K562 (cell line): ENCODE data around the gene SPDYA. TPM values are rescaled to one million over a fixed set of nuclear protein-coding genes. Genes with fewer than 3 reads are reported as not detected.

Experiments
- ATAC-seq: fragments of 200-7000 bp; cut with Tn5 transposase; 3 replicates; pipeline ENCODE4 v1.9.1; 2020; ENCODE audit warnings: moderate library complexity
- BruUV-seq: library from RNA; stranded (reverse); fragments of 400-500 nt; replicated peaks from 2 replicates; lab custom pipeline; 2021; lab: Mats Ljungman, UMichigan
- CTCF ChIA-PET: fragments of 300-600 bp; formaldehyde crosslinking; extraction: SDS; loops from one replicate; lab custom pipeline; 2021; ENCODE audit warnings: low intra/inter-chr PET ratio; lab: Yijun Ruan, JAX
- POLR2A ChIA-PET: fragments of 300-600, 350-650 bp; sonication (Branson Sonifier 250); formaldehyde crosslinking; extraction: SDS; loops from one replicate; lab custom pipeline; 2021; ENCODE audit warnings: antibody characterized with exemption, inconsistent platforms; lab: Yijun Ruan, JAX
- DNase-seq, 4 experiments: peaks; one replicate each; pipeline versions ENCODE4 v3.0.0 to v3.0.0-alpha.2; 2011 to 2018; ENCODE audit warnings: low spot score in 3 of 4, mixed read lengths in 3 of 4; ENCODE audit errors: extremely low read depth in 1 of 4
- FAIRE-seq: peaks from 2 replicates; lab custom pipeline; 2011; peaks lifted over from hg19 to GRCh38; lab: Jason Lieb, UNC
- H2AFZ ChIP-seq: 2 replicates; pipeline ENCODE4 v1.6.0; 2011; ENCODE audit warnings: low read depth, low read length, control low read depth, inconsistent platforms
- H3K27ac ChIP-seq: fragments of 200-600 bp; 3 replicates; pipeline ENCODE4 v1.8.0; 2011; ENCODE audit warnings: low read depth, mild to moderate bottlenecking, control low read depth, inconsistent platforms, low read length, moderate library complexity, mixed read lengths; ENCODE audit errors: extremely low read depth
- H3K27me3 ChIP-seq, 2 experiments: fragments of 300-600 bp in 1 of 2; 2 replicates in 1 of 2; 3 replicates in 1 of 2; pipeline versions ENCODE4 v1.6.0 to v1.8.0; 2011; ENCODE audit warnings: inconsistent platforms in 2 of 2, low read length in 2 of 2, mild to moderate bottlenecking in 1 of 2, mixed read lengths in 1 of 2, moderate library complexity in 1 of 2; ENCODE audit not compliant: control insufficient read depth in 2 of 2, insufficient read depth in 2 of 2
- H3K36me3 ChIP-seq: fragments of 300-600 bp; 3 replicates; pipeline ENCODE4 v1.8.0; 2011; ENCODE audit warnings: mild to moderate bottlenecking, low read length, inconsistent platforms; ENCODE audit not compliant: control insufficient read depth, insufficient read depth
- H3K4me1 ChIP-seq, 2 experiments: fragments of 200-600 bp in 1 of 2; replicated peaks in 1 of 2; 2 replicates in 1 of 2; 3 replicates in 1 of 2; pipeline versions ENCODE4 v1.5.1 to v1.8.0; 2011; ENCODE audit warnings: inconsistent platforms in 2 of 2, low read length in 2 of 2, mild to moderate bottlenecking in 1 of 2, mixed read lengths in 1 of 2, moderate library complexity in 1 of 2; ENCODE audit not compliant: control insufficient read depth in 2 of 2, insufficient read depth in 2 of 2
- H3K4me2 ChIP-seq: 2 replicates; pipeline ENCODE4 v1.6.1; 2011; ENCODE audit warnings: low read length, control low read depth, inconsistent platforms, mixed read lengths; ENCODE audit not compliant: insufficient read depth
- H3K4me3 ChIP-seq: fragments of 200-600 bp; sonication (generic), shearing (Covaris generic); 2 replicates; pipeline ENCODE4 v1.5.1; 2016; ENCODE audit warnings: control low read depth, inconsistent platforms
- H3K79me2 ChIP-seq: fragments of 200-600 bp; 3 replicates; pipeline ENCODE4 v1.8.0; 2011; ENCODE audit warnings: low read length, inconsistent platforms; ENCODE audit not compliant: control insufficient read depth, insufficient read depth
- H3K9ac ChIP-seq, 2 experiments: 2 replicates each; pipeline versions ENCODE4 v1.6.0 to v1.6.1; 2011; ENCODE audit warnings: low read depth in 2 of 2, low read length in 2 of 2, control low read depth in 1 of 2, inconsistent platforms in 1 of 2, mild to moderate bottlenecking in 1 of 2, mixed read lengths in 1 of 2; ENCODE audit not compliant: insufficient read depth in 1 of 2
- H3K9me1 ChIP-seq: one replicate; pipeline ENCODE4 v1.6.0; 2011; ENCODE audit warnings: inconsistent platforms, mild to moderate bottlenecking, low read length, moderate library complexity; ENCODE audit not compliant: control insufficient read depth, insufficient read depth
- H3K9me3 ChIP-seq: replicated peaks from 2 replicates; pipeline ENCODE4 v1.5.1; 2011; ENCODE audit warnings: low read depth, low read length, inconsistent platforms; ENCODE audit not compliant: control insufficient read depth, insufficient read depth
- H4K20me1 ChIP-seq: replicated peaks from 2 replicates; pipeline ENCODE4 v1.6.1; 2011; ENCODE audit warnings: low read length, inconsistent platforms, mixed read lengths; ENCODE audit not compliant: control insufficient read depth, insufficient read depth
- ADNP ChIP-seq: fragments of 200-800 bp; sonication (Bioruptor generic); IDR thresholded peaks from 2 replicates; pipeline ENCODE4 v1.6.1; 2016; ENCODE audit warnings: missing genetic modification characterization, missing compliant biosample characterization
- BDP1 ChIP-seq: IDR thresholded peaks from 3 replicates; pipeline ENCODE4 v1.6.1; 2011; ENCODE audit not compliant: insufficient read length, insufficient read depth
- CBX8 ChIP-seq: fragments of 200-600 bp; sonication (generic); IDR thresholded peaks from 2 replicates; pipeline ENCODE4 v1.6.1; 2012; ENCODE audit warnings: borderline replicate concordance, mixed run types, low read depth, mild to moderate bottlenecking, moderate library complexity, mixed read lengths, low read length, control low read depth, inconsistent platforms; ENCODE audit not compliant: poor library complexity, severe bottlenecking; ENCODE audit errors: extremely low read depth
- CEBPB ChIP-seq: fragments of 450-650 bp; IDR thresholded peaks from 2 replicates; pipeline ENCODE4 v1.6.1; 2016; ENCODE audit warnings: missing genetic modification characterization, missing compliant biosample characterization
- HCFC1 ChIP-seq: IDR thresholded peaks from 2 replicates; pipeline ENCODE4 v1.6.1; 2012; ENCODE audit warnings: low read depth, low read length, improper control_type of control experiment
- HDAC1 ChIP-seq, 2 experiments: fragments of 450-650 bp; IDR thresholded peaks; 2 replicates each; pipeline ENCODE4 v1.6.1; 2016 to 2017; ENCODE audit warnings: inconsistent platforms in 1 of 2, mild to moderate bottlenecking in 1 of 2, moderate library complexity in 1 of 2
- RBM15 ChIP-seq: fragments of 200-400 bp; formaldehyde crosslinking; IDR thresholded peaks from 2 replicates; pipeline ENCODE4 v1.6.1; 2018; ENCODE audit warnings: mild to moderate bottlenecking, low read length, moderate library complexity; ENCODE audit not compliant: insufficient read depth
- SIRT6 ChIP-seq: IDR thresholded peaks from one replicate; pipeline ENCODE4 v1.6.1; 2012; ENCODE audit warnings: low read depth, mild to moderate bottlenecking, control low read depth, inconsistent platforms, low read length, moderate library complexity
- TCF3 ChIP-seq: sonication (generic); formaldehyde crosslinking; IDR thresholded peaks from 2 replicates; pipeline ENCODE4 v1.4.0; 2020; ENCODE audit warnings: mild to moderate bottlenecking, missing genetic modification reagents
- ZNF354B ChIP-seq: fragments of 250-450 bp; sonication (Bioruptor Pico); IDR thresholded peaks from 2 replicates; pipeline ENCODE4 v1.4.0; 2020
- ZNF589 ChIP-seq: fragments of 200-800 bp; sonication (Bioruptor generic); IDR thresholded peaks from 2 replicates; pipeline ENCODE4 v1.6.1; 2016; ENCODE audit warnings: low read depth, missing genetic modification characterization, missing compliant biosample characterization
- WGBS: fragments of 100-300 bp; shearing (Covaris generic); methylation state at CpG from one replicate; pipeline ENCODE4 v1.1.6; 2016; ENCODE audit warnings: low coverage, mixed read lengths; ENCODE audit not compliant: insufficient coverage; ENCODE audit errors: missing lambda C conversion rate; 5-methylcytosine and 5-hydroxymethylcytosine counted together
- in situ Hi-C: fragments of 300-500 bp; cut with MboI; formaldehyde crosslinking; loops from 4 replicates; pipeline ENCODE4 v1.15.0; 2018; ENCODE audit warnings: inconsistent platforms, mixed read lengths
- intact Hi-C: fragments of 100-400 bp; cut with micrococcal nuclease; formaldehyde crosslinking; loops from 2 replicates; pipeline ENCODE4 v1.14.2; 2022
- polyA plus RNA-seq, 8 experiments: library from polyadenylated mRNA; depleted of rRNA in 4 of 8; stranded (reverse) in 5 of 8; unstranded in 3 of 8; fragments of >200 nt; fragmentation: Nextera tagmentation in 2 of 8; fragmentation: Illumina TruSeq in 1 of 8; extraction: Ambion mirVana in 2 of 8; extraction: Trizol in 1 of 8; gene quantifications; 2 replicates each; pipeline versions ENCODE4 v1.2.1 to v1.2.3, GENCODE V29; 2011 to 2014; ENCODE audit warnings: inconsistent platforms in 1 of 8, missing spikeins in 1 of 8
- total RNA-seq, 7 experiments: library from RNA; depleted of rRNA in 6 of 7; stranded (reverse); fragments of >200 nt in 6 of 7; fragmentation: Illumina TruSeq in 2 of 7; extraction: Trizol in 2 of 7; gene quantifications; 2 replicates each; pipeline versions ENCODE4 v1.2.1 to v1.2.3, GENCODE V29; 2011 to 2021; ENCODE audit warnings: low replicate concordance in 1 of 7
- TF ChIP-seq, protein P1 (sequence below): fragments of 450-650 bp; IDR thresholded peaks from 2 replicates; pipeline ENCODE4 v1.6.1; 2016; ENCODE audit warnings: low read depth

The SPDYA gene
- total and polyA plus RNA-seq, 9 of the 15 experiments (the other 6 are each of a cell fraction or from before 2014, with no cell fraction given): 0.05 to 1.6 (median 0.30) TPM; not detected in 1

DNA sequence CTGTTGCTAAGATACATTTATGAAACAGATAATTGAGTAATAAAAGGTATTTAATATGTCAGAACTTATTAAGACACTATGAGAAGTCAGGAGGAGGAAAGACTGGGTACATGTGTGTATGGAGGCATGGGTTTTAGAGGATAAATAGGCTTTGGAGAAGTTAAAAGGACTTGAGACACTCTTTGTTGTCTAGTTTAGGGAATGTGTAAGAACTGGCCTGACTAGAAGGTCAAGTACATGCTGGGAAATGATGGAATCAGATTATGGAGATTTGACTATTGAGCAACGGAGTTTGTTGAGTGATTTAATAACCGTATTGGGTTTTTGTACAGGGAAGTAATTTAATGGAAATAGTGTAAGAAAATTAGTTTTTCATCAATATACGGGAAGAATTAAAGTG lies 28.2 kb upstream of the SPDYA start:
- Histone ChIP-seq H3K4me2 (no peak overlapping the region), H3K4me1 (no peaks in the 10 kb centered on the region), H3K27ac (no peak overlapping the region), H3K36me3 (peaks cover 78% of the 10 kb centered on the region), H3K9ac (no peak overlapping the region), H4K20me1 (no peaks in the 10 kb centered on the region), H3K27me3 (no peaks in the 10 kb centered on the region), H3K79me2 (no peaks in the 10 kb centered on the region; the same call in 2 of the 3 replicates), H3K4me3 (no peak overlapping the region), H2AFZ (no peak overlapping the region), H3K9me1 (no peaks in the 10 kb centered on the region), H3K9me3 (no peaks in the 10 kb centered on the region)
- POLR2A ChIA-PET: no interaction called here
- CTCF ChIA-PET: no interaction called here
- BruUV-seq: no TSS peak
- no peak for FAIRE-seq
- TF ChIP-seq SIRT6 (no peak), TCF3 (CRISPR knock-in tag) (no peak), HDAC1 (IDR thresholded peaks at IDR 0.05) (no peak), ZNF589 (CRISPR knock-in tag) (no peak), BDP1 (no peak), CBX8 (no peak), RBM15 (no peak), ZNF354B (CRISPR knock-in tag) (no peak), CEBPB (tag) (no peak), HCFC1 (no peak), ADNP (tag) (no peak)
- TF ChIP-seq, protein P1, sequence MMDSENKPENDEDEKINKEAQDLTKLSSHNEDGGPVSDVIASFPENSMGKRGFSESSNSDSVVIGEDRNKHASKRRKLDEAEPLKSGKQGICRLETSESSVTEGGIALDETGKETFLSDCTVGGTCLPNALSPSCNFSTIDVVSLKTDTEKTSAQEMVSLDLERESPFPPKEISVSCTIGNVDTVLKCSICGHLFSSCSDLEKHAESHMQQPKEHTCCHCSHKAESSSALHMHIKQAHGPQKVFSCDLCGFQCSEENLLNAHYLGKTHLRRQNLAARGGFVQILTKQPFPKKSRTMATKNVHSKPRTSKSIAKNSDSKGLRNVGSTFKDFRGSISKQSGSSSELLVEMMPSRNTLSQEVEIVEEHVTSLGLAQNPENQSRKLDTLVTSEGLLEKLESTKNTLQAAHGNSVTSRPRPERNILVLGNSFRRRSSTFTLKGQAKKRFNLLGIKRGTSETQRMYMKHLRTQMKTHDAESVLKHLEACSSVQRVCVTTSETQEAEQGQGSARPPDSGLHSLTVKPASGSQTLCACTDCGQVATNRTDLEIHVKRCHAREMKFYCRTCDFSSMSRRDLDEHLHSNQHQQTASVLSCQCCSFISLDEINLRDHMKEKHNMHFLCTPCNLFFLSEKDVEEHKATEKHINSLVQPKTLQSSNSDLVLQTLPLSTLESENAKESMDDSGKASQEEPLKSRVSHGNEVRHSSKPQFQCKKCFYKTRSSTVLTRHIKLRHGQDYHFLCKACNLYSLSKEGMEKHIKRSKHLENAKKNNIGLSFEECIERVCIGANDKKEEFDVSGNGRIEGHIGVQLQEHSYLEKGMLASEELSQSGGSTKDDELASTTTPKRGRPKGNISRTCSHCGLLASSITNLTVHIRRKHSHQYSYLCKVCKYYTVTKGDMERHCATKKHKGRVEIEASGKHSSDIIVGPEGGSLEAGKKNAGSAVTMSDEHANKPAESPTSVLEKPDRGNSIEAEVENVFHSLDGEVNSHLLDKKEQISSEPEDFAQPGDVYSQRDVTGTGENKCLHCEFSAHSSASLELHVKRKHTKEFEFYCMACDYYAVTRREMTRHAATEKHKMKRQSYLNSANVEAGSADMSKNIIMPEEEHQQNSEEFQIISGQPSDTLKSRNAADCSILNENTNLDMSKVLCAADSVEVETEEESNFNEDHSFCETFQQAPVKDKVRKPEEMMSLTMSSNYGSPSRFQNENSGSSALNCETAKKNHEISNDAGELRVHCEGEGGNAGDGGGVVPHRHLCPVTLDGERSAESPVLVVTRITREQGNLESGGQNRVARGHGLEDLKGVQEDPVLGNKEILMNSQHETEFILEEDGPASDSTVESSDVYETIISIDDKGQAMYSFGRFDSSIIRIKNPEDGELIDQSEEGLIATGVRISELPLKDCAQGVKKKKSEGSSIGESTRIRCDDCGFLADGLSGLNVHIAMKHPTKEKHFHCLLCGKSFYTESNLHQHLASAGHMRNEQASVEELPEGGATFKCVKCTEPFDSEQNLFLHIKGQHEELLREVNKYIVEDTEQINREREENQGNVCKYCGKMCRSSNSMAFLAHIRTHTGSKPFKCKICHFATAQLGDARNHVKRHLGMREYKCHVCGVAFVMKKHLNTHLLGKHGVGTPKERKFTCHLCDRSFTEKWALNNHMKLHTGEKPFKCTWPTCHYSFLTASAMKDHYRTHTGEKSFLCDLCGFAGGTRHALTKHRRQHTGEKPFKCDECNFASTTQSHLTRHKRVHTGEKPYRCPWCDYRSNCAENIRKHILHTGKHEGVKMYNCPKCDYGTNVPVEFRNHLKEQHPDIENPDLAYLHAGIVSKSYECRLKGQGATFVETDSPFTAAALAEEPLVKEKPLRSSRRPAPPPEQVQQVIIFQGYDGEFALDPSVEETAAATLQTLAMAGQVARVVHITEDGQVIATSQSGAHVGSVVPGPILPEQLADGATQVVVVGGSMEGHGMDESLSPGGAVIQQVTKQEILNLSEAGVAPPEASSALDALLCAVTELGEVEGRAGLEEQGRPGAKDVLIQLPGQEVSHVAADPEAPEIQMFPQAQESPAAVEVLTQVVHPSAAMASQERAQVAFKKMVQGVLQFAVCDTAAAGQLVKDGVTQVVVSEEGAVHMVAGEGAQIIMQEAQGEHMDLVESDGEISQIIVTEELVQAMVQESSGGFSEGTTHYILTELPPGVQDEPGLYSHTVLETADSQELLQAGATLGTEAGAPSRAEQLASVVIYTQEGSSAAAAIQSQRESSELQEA: no peak
- no peak for DNase-seq
- 50% methylated on average over 3 of the region's 3 CpGs for WGBS
- no peak for ATAC-seq
- in situ Hi-C loops (no loop called here), intact Hi-C loops (no loop called here)
